HCT116 (cell line): ENCODE data around the gene MEIOB. TPM values are rescaled to one million over a fixed set of nuclear protein-coding genes. Genes with fewer than 3 reads are reported as not detected.

ENCODE experiments used
- ATAC-seq: fragments of 200-7000 bp; cut with Tn5 transposase; 2 replicates; pipeline ENCODE4 v1.9.1; 2020; ENCODE audit warnings: mild to moderate bottlenecking, moderate library complexity
- BruUV-seq: library from RNA; stranded (reverse); fragments of 400-500 nt; replicated peaks from 2 replicates; lab custom pipeline; 2021; lab: Mats Ljungman, UMichigan
- CTCF ChIA-PET: fragments of 300-600 bp; sonication (Branson Sonifier 250); formaldehyde crosslinking; loops from one replicate; lab custom pipeline; 2021; ENCODE audit warnings: antibody characterized with exemption; lab: Charles Lee
- POLR2A ChIA-PET: fragments of 300-600, 350-600 bp; sonication (Branson Sonifier 250); formaldehyde crosslinking; loops from one replicate; lab custom pipeline; 2021; ENCODE audit warnings: antibody characterized with exemption; lab: Charles Lee
- RAD21 ChIA-PET, 2 experiments: fragments of 300-600 bp; sonication (Branson Sonifier 250); formaldehyde crosslinking; loops; one replicate each; lab custom pipeline; 2023; ENCODE audit warnings: low total read pairs in 2 of 2; ENCODE audit not compliant: uncharacterized antibody in 2 of 2, unreplicated experiment in 2 of 2, low non-redundant PET in 1 of 2; lab: Charles Lee
- DNase-seq: peaks from one replicate; pipeline ENCODE4 v3.0.0-alpha.2; 2010; ENCODE audit warnings: low read depth, low spot score
- H2AFZ ChIP-seq: fragments of 200-600 bp; shearing (Covaris generic), sonication (generic); 2 replicates; pipeline ENCODE4 v1.6.1; 2017; ENCODE audit warnings: low read depth, mixed run types, mixed read lengths, antibody characterized with exemption, low read length; ENCODE audit not compliant: poor library complexity, severe bottlenecking
- H3K27ac ChIP-seq: 2 replicates; pipeline ENCODE4 v1.5.1; 2012; ENCODE audit warnings: low read depth, low read length
- H3K27me3 ChIP-seq: fragments of 200-600 bp; sonication (generic); 2 replicates; pipeline ENCODE4 v1.6.1; 2016; ENCODE audit warnings: mixed run types, low read length, mixed read lengths; ENCODE audit not compliant: insufficient read depth
- H3K36me3 ChIP-seq, 2 experiments: fragments of 200-500 bp in 1 of 2; fragments of 200-600 bp in 1 of 2; sonication (Bioruptor generic) in 1 of 2; sonication (generic) in 1 of 2; 2 replicates each; pipeline versions ENCODE4 v1.5.1 to v1.6.1; 2014 to 2016; ENCODE audit warnings: low read length in 2 of 2, inconsistent platforms in 1 of 2, mixed read lengths in 1 of 2, mixed run types in 1 of 2; ENCODE audit not compliant: insufficient read depth in 2 of 2, control insufficient read depth in 1 of 2
- H3K4me1 ChIP-seq, 2 experiments: fragments of 200-600 bp in 1 of 2; sonication (generic) in 1 of 2; 2 replicates each; pipeline versions ENCODE4 v1.5.1 to v1.6.1; 2012 to 2017; ENCODE audit warnings: low read length in 2 of 2, inconsistent platforms in 1 of 2, mild to moderate bottlenecking in 1 of 2, mixed read lengths in 1 of 2, mixed run types in 1 of 2, moderate library complexity in 1 of 2; ENCODE audit not compliant: insufficient read depth in 2 of 2, control insufficient read depth in 1 of 2
- H3K4me2 ChIP-seq: fragments of 200-600 bp; sonication (generic); 2 replicates; pipeline ENCODE4 v1.6.1; 2017; ENCODE audit warnings: mixed run types, low read length, mixed read lengths
- H3K4me3 ChIP-seq, 2 experiments: fragments of 200-600 bp in 1 of 2; sonication (generic) in 1 of 2; replicated peaks in 1 of 2; 2 replicates each; pipeline ENCODE4 v1.5.1; 2011 to 2016; ENCODE audit warnings: low read length in 2 of 2, control low read depth in 1 of 2, low read depth in 1 of 2, mild to moderate bottlenecking in 1 of 2, mixed read lengths in 1 of 2, mixed run types in 1 of 2
- H3K79me2 ChIP-seq: fragments of 200-600 bp; sonication (generic); 2 replicates; pipeline ENCODE4 v1.6.1; 2017; ENCODE audit warnings: mild to moderate bottlenecking, mixed run types, low read length, moderate library complexity, mixed read lengths; ENCODE audit not compliant: insufficient read depth
- H3K9ac ChIP-seq: fragments of 200-600 bp; sonication (generic); 2 replicates; pipeline ENCODE4 v1.6.1; 2016; ENCODE audit warnings: low read length, mixed read lengths
- H3K9me2 ChIP-seq: fragments of 200-600 bp; sonication (generic), shearing (Covaris generic); 2 replicates; pipeline ENCODE4 v1.6.1; 2017; ENCODE audit warnings: mixed run types, mild to moderate bottlenecking, moderate library complexity; ENCODE audit not compliant: insufficient read depth
- H3K9me3 ChIP-seq, 2 experiments: fragments of 200-500 bp in 1 of 2; fragments of 200-600 bp in 1 of 2; sonication (Bioruptor generic) in 1 of 2; sonication (generic) in 1 of 2; 2 replicates each; pipeline ENCODE4 v1.6.1; 2014 to 2017; ENCODE audit warnings: low read length in 2 of 2, mixed read lengths in 2 of 2, inconsistent platforms in 1 of 2, low read depth in 1 of 2, mild to moderate bottlenecking in 1 of 2, mixed run types in 1 of 2, moderate library complexity in 1 of 2; ENCODE audit not compliant: control insufficient read depth in 1 of 2, insufficient read depth in 1 of 2
- H4K20me1 ChIP-seq: fragments of 200-600 bp; sonication (generic), shearing (Covaris generic); 2 replicates; pipeline ENCODE4 v1.6.1; 2017; ENCODE audit warnings: mixed run types, mild to moderate bottlenecking, moderate library complexity; ENCODE audit not compliant: insufficient read depth
- CBX3 ChIP-seq: IDR thresholded peaks from 2 replicates; pipeline ENCODE4 v1.6.1; 2012; ENCODE audit warnings: low read depth
- CEBPB ChIP-seq: IDR thresholded peaks from 2 replicates; pipeline ENCODE4 v1.6.1; 2012; ENCODE audit warnings: low read depth
- ELF1 ChIP-seq: IDR thresholded peaks from 2 replicates; pipeline ENCODE4 v1.6.1; 2012; ENCODE audit warnings: low read depth, borderline replicate concordance
- EZH2 ChIP-seq: fragments of 200-600 bp; sonication (generic); IDR thresholded peaks from 2 replicates; pipeline ENCODE4 v1.6.1; 2017; ENCODE audit warnings: antibody characterized with exemption, mixed run types
- JUND ChIP-seq: IDR thresholded peaks from 2 replicates; pipeline ENCODE4 v1.6.1; 2012
- POLR2A ChIP-seq: IDR thresholded peaks from 2 replicates; pipeline ENCODE4 v1.7.0; 2011; ENCODE audit warnings: borderline replicate concordance; ENCODE audit not compliant: insufficient read depth, insufficient read length; ENCODE audit errors: extremely low read depth
- RAD21 ChIP-seq: IDR thresholded peaks from 2 replicates; pipeline ENCODE4 v1.6.1; 2012; ENCODE audit warnings: low read depth, mild to moderate bottlenecking
- SIN3A ChIP-seq: IDR thresholded peaks from 2 replicates; pipeline ENCODE4 v1.6.1; 2012; ENCODE audit warnings: low read depth
- SP1 ChIP-seq: IDR thresholded peaks from 2 replicates; pipeline ENCODE4 v1.6.1; 2012; ENCODE audit warnings: low read depth
- TCF7L2 ChIP-seq: IDR thresholded peaks from 2 replicates; pipeline ENCODE4 v1.7.0; 2011; ENCODE audit warnings: borderline replicate concordance, inconsistent platforms; ENCODE audit not compliant: insufficient read depth, insufficient read length; ENCODE audit errors: extremely low read depth
- YY1 ChIP-seq: IDR thresholded peaks from 2 replicates; pipeline ENCODE4 v1.6.1; 2011; ENCODE audit warnings: low read length, low read depth, moderate library complexity, mild to moderate bottlenecking; ENCODE audit not compliant: insufficient replicate concordance; ENCODE audit errors: extremely low read depth
- intact Hi-C: fragments of 100-400 bp; cut with micrococcal nuclease; formaldehyde crosslinking; loops from 2 replicates; pipeline ENCODE4 v1.10.0; 2022
- total RNA-seq: library from RNA; stranded (reverse); gene quantifications from one replicate; pipeline ENCODE4 v1.2.1, GENCODE V29; 2021; ENCODE audit not compliant: unreplicated experiment
- TF ChIP-seq, protein P1 (sequence below), 3 experiments: fragments of 200-600 bp in 1 of 3; sonication (generic) in 1 of 3; IDR thresholded peaks in 2 of 3; conservative IDR thresholded peaks in 1 of 3; 2 replicates each; pipeline ENCODE4 v1.5.1; 2012 to 2017; ENCODE audit warnings: low read depth in 2 of 3, low read length in 2 of 3, antibody characterized with exemption in 1 of 3, borderline replicate concordance in 1 of 3, control low read depth in 1 of 3, mild to moderate bottlenecking in 1 of 3, mixed read lengths in 1 of 3, mixed run types in 1 of 3, moderate library complexity in 1 of 3; ENCODE audit not compliant: insufficient read depth in 1 of 3
- TF ChIP-seq, protein P2 (sequence below): IDR thresholded peaks from 2 replicates; pipeline ENCODE4 v1.6.1; 2012; ENCODE audit warnings: low read depth
- TF ChIP-seq, protein P3 (sequence below): IDR thresholded peaks from 2 replicates; pipeline ENCODE4 v1.6.1; 2011; ENCODE audit warnings: mild to moderate bottlenecking, low read length, moderate library complexity; ENCODE audit not compliant: insufficient replicate concordance; ENCODE audit errors: extremely low read depth
- TF ChIP-seq, protein P4 (sequence below): IDR thresholded peaks from 2 replicates; pipeline ENCODE4 v1.6.1; 2012
- TF ChIP-seq, protein P5 (sequence below): IDR thresholded peaks from 2 replicates; pipeline ENCODE4 v1.6.1; 2012

MEIOB gene
- total RNA-seq, 1 experiment from 2014 or later, result 0.59 TPM

DNA sequence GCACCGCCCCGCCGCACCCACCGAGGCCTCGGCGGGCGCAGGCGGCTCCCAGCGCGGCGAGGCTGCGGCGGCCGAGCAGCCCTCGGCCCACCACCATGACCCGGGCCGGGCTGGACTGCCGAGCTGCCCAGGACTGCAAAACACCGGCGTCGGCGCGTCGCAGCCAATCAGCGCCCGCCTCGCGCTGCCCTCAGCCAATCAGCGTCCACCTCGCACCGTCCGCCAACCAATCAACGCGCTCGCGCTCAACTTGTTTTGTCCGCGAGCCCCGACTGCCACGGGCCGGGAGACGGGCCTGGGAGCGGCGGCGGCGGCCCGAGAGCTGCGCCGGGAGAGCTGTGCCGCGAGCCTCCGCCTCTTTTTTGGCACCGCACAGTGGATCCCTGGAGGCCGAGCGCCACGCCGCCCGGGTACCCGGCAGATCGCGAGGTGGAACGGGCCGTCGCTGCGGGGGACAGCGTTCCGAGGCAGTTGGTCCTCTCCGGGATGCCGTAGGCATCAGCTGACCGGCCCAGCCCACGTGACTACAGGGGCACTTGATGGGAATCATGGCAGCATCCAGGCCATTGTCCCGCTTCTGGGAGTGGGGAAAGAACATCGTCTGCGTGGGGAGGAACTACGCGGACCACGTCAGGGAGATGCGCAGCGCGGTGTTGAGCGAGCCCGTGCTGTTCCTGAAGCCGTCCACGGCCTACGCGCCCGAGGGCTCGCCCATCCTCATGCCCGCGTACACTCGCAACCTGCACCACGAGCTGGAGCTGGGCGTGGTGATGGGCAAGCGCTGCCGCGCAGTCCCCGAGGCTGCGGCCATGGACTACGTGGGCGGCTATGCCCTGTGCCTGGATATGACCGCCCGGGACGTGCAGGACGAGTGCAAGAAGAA is 45.0 kb downstream of the MEIOB start, which contains the start of the genes FAHD1 and HAGH:
FAHD1 (plus strand) TSS at position 516 of the 883 bp plus-strand sequence; CDS start at position 549, 33 bp downstream.
HAGH (minus strand) TSS at position 135 of the 883 bp plus-strand sequence; CDS start at position 97, 38 bp downstream.
- ChIA-PET CTCF (interaction anchor here (1.2 to 1.7 kb wide), 2 partner anchors 14 to 54 kb away, joined by 3 to 4 read pairs; partner anchors contain the start of genes EME2 and MRPS34), RAD21 (no interaction called here), POLR2A (interaction anchor here (1.0 to 1.6 kb wide), 3 partner anchors 15 to 138 kb away, joined by 3 to 6 read pairs (median 3); partner anchors contain the start of genes NUBP2, RPS2 and SPSB3)
- no TSS peak for BruUV-seq
- H3K4me3 ChIP-seq, result peak within 1 kb of the TSS; percentile 90 to 98
- H4K20me1 ChIP-seq, result peaks cover 5% of the 10 kb centered on the region; the same call in 1 of the 2 replicates
- H2AFZ ChIP-seq, result no peak within 1 kb of the TSS
- H3K27me3 ChIP-seq, result no peaks in the 10 kb centered on the region
- H3K9me2 ChIP-seq, result no peaks in the 10 kb centered on the region
- intact Hi-C loops, result loop anchor here (2.0 kb wide), 1 partner anchor 44 kb away; the partner anchor contains the start of genes NUBP2 and SPSB3
- H3K9ac ChIP-seq, result peak within 1 kb of the TSS; percentile 69
- peak; percentile 89 for DNase-seq
- H3K4me1 ChIP-seq, result peaks cover 14 to 17% of the 10 kb centered on the region in 2 experiments
- no peaks in the 10 kb centered on the region for H3K9me3 ChIP-seq
- peak within 1 kb of the TSS; percentile 80 for H3K27ac ChIP-seq
- H3K4me2 ChIP-seq, result peak within 1 kb of the TSS; percentile 73
- peaks cover 33% of the 10 kb centered on the region for H3K79me2 ChIP-seq
- 0 out of 4 replicates have a peak, but pooled peaks cover 0 to 7% of the 10 kb centered on the region in 2 experiments for H3K36me3 ChIP-seq
- ATAC-seq, result peak; percentile 86
- TF ChIP-seq YY1 (peak; percentile 96), SIN3A (peak; percentile 99), CEBPB (no peak), CBX3 (peak; percentile 87; the same call in 1 of the 2 replicates), ELF1 (no peak; the same call in 1 of the 2 replicates), POLR2A (peak; percentile 24), EZH2 (no peak), RAD21 (no peak), TCF7L2 (peak; percentile 34), JUND (no peak; the same call in 1 of the 2 replicates), SP1 (peak; percentile 95)
- TF ChIP-seq, protein P1, sequence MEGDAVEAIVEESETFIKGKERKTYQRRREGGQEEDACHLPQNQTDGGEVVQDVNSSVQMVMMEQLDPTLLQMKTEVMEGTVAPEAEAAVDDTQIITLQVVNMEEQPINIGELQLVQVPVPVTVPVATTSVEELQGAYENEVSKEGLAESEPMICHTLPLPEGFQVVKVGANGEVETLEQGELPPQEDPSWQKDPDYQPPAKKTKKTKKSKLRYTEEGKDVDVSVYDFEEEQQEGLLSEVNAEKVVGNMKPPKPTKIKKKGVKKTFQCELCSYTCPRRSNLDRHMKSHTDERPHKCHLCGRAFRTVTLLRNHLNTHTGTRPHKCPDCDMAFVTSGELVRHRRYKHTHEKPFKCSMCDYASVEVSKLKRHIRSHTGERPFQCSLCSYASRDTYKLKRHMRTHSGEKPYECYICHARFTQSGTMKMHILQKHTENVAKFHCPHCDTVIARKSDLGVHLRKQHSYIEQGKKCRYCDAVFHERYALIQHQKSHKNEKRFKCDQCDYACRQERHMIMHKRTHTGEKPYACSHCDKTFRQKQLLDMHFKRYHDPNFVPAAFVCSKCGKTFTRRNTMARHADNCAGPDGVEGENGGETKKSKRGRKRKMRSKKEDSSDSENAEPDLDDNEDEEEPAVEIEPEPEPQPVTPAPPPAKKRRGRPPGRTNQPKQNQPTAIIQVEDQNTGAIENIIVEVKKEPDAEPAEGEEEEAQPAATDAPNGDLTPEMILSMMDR (IDR thresholded peaks at IDR 0.05 in 2 of 3, conservative IDR thresholded peaks at IDR 0.05 in 1 of 3; ENCODE audit: borderline replicate concordance in 1 of 3, insufficient read depth in 1 of 3, low read depth in 2 of 3, low read length in 2 of 3), result no peak
- TF ChIP-seq, protein P2, sequence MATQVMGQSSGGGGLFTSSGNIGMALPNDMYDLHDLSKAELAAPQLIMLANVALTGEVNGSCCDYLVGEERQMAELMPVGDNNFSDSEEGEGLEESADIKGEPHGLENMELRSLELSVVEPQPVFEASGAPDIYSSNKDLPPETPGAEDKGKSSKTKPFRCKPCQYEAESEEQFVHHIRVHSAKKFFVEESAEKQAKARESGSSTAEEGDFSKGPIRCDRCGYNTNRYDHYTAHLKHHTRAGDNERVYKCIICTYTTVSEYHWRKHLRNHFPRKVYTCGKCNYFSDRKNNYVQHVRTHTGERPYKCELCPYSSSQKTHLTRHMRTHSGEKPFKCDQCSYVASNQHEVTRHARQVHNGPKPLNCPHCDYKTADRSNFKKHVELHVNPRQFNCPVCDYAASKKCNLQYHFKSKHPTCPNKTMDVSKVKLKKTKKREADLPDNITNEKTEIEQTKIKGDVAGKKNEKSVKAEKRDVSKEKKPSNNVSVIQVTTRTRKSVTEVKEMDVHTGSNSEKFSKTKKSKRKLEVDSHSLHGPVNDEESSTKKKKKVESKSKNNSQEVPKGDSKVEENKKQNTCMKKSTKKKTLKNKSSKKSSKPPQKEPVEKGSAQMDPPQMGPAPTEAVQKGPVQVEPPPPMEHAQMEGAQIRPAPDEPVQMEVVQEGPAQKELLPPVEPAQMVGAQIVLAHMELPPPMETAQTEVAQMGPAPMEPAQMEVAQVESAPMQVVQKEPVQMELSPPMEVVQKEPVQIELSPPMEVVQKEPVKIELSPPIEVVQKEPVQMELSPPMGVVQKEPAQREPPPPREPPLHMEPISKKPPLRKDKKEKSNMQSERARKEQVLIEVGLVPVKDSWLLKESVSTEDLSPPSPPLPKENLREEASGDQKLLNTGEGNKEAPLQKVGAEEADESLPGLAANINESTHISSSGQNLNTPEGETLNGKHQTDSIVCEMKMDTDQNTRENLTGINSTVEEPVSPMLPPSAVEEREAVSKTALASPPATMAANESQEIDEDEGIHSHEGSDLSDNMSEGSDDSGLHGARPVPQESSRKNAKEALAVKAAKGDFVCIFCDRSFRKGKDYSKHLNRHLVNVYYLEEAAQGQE, result no peak
- TF ChIP-seq, protein P3, sequence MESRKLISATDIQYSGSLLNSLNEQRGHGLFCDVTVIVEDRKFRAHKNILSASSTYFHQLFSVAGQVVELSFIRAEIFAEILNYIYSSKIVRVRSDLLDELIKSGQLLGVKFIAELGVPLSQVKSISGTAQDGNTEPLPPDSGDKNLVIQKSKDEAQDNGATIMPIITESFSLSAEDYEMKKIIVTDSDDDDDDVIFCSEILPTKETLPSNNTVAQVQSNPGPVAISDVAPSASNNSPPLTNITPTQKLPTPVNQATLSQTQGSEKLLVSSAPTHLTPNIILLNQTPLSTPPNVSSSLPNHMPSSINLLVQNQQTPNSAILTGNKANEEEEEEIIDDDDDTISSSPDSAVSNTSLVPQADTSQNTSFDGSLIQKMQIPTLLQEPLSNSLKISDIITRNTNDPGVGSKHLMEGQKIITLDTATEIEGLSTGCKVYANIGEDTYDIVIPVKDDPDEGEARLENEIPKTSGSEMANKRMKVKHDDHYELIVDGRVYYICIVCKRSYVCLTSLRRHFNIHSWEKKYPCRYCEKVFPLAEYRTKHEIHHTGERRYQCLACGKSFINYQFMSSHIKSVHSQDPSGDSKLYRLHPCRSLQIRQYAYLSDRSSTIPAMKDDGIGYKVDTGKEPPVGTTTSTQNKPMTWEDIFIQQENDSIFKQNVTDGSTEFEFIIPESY, result peak; percentile 86
- TF ChIP-seq, protein P4, sequence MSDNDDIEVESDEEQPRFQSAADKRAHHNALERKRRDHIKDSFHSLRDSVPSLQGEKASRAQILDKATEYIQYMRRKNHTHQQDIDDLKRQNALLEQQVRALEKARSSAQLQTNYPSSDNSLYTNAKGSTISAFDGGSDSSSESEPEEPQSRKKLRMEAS, result peak; percentile 97
- TF ChIP-seq, protein P5, sequence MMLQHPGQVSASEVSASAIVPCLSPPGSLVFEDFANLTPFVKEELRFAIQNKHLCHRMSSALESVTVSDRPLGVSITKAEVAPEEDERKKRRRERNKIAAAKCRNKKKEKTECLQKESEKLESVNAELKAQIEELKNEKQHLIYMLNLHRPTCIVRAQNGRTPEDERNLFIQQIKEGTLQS, result no peak
